A549 (cell line): Measurements from ENCODE around the gene NFATC2. TPM values are rescaled to one million over a fixed set of nuclear protein-coding genes. Genes with fewer than 3 reads are reported as not detected.

Experiments used
- ATAC-seq, 2 experiments: fragments of 200-7000 bp in 1 of 2; fragments of >200 bp in 1 of 2; cut with Nextera tagmentation in 1 of 2; cut with Tn5 transposase in 1 of 2; 3 replicates each; pipeline versions ENCODE4 v1.8.0 to v1.9.1; 2018 to 2020; ENCODE audit warnings: mild to moderate bottlenecking in 1 of 2, moderate library complexity in 1 of 2
- CTCF ChIA-PET: fragments of 300-600 bp; sonication (Branson Sonifier 250); formaldehyde crosslinking; extraction: SDS; loops from one replicate; lab custom pipeline; 2021; ENCODE audit warnings: antibody characterized with exemption, inconsistent platforms; lab: Yijun Ruan, JAX
- POLR2A ChIA-PET: fragments of 350-600 bp; formaldehyde crosslinking; extraction: SDS; loops from one replicate; lab custom pipeline; 2021; ENCODE audit warnings: antibody characterized with exemption, inconsistent platforms; lab: Yijun Ruan, JAX
- DNase-seq, 2 experiments: peaks; one replicate each; pipeline versions ENCODE4 v3.0.0 to v3.0.0-alpha.2; 2011 to 2016; ENCODE audit warnings: low read depth in 1 of 2, low spot score in 1 of 2
- FAIRE-seq: peaks from 2 replicates; lab custom pipeline; 2011; peaks lifted over from hg19 to GRCh38; lab: Jason Lieb, UNC
- H3K27ac ChIP-seq, 2 experiments: fragments of >200 bp; sonication (Bioruptor Twin); formaldehyde crosslinking; 3 replicates each; pipeline ENCODE4 v1.5.1; 2016 to 2017
- H3K4me1 ChIP-seq: fragments of >200 bp; sonication (Bioruptor Twin); formaldehyde crosslinking; 3 replicates; pipeline ENCODE4 v1.6.1; 2016
- H3K4me2 ChIP-seq: fragments of >200 bp; sonication (Bioruptor Twin); formaldehyde crosslinking; 3 replicates; pipeline ENCODE4 v1.6.1; 2016
- H3K4me3 ChIP-seq: fragments of >200 bp; sonication (Bioruptor Twin); formaldehyde crosslinking; 3 replicates; pipeline ENCODE4 v1.5.1; 2016
- H3K9me3 ChIP-seq: fragments of >200 bp; sonication (Bioruptor Twin); formaldehyde crosslinking; 3 replicates; pipeline ENCODE4 v1.6.1; 2016
- BCL3 ChIP-seq: fragments of >200 bp; sonication (Bioruptor Twin); formaldehyde crosslinking; IDR thresholded peaks from 3 replicates; pipeline ENCODE4 v1.6.1; 2016
- CBX2 ChIP-seq: fragments of 200-600 bp; sonication (generic); IDR thresholded peaks from 2 replicates; pipeline ENCODE4 v1.6.1; 2016; ENCODE audit warnings: low read depth, mild to moderate bottlenecking, borderline replicate concordance
- E2F6 ChIP-seq: IDR thresholded peaks from 2 replicates; pipeline ENCODE4 v1.6.1; 2012; ENCODE audit warnings: low read depth, borderline replicate concordance
- EHMT2 ChIP-seq: fragments of 200-600 bp; sonication (generic); IDR thresholded peaks from 2 replicates; pipeline ENCODE4 v1.6.1; 2016; ENCODE audit warnings: antibody characterized with exemption, low read depth, mild to moderate bottlenecking, moderate library complexity
- EP300 ChIP-seq, 2 experiments: fragments of >200 bp; sonication (Bioruptor Twin); formaldehyde crosslinking; IDR thresholded peaks; 2 replicates in 1 of 2; 3 replicates in 1 of 2; pipeline ENCODE4 v1.6.1; 2016 to 2017
- ESRRA ChIP-seq: fragments of 150-350 bp; IDR thresholded peaks from 2 replicates; pipeline ENCODE4 v1.6.1; 2014; ENCODE audit warnings: mild to moderate bottlenecking, low read length, borderline replicate concordance
- FOXS1 ChIP-seq: fragments of 250-450 bp; sonication (Bioruptor Pico); IDR thresholded peaks from 2 replicates; pipeline ENCODE4 v1.5.0; 2020; ENCODE audit warnings: mild to moderate bottlenecking, moderate library complexity
- HEYL ChIP-seq: fragments of 250-450 bp; sonication (Bioruptor Pico); IDR thresholded peaks from 2 replicates; pipeline ENCODE4 v1.8.0; 2021; ENCODE audit warnings: mild to moderate bottlenecking, moderate library complexity
- HMGXB4 ChIP-seq: fragments of 250-450 bp; sonication (Bioruptor Pico); IDR thresholded peaks from 2 replicates; pipeline ENCODE4 v1.5.0; 2021; ENCODE audit warnings: mild to moderate bottlenecking, moderate library complexity, borderline replicate concordance
- HOXB13 ChIP-seq: fragments of 250-450 bp; sonication (Bioruptor Pico); IDR thresholded peaks from 2 replicates; pipeline ENCODE4 v1.5.0; 2020; ENCODE audit warnings: low read depth, mild to moderate bottlenecking, moderate library complexity
- HOXB5 ChIP-seq: fragments of 250-450 bp; sonication (Bioruptor Pico); IDR thresholded peaks from 2 replicates; pipeline ENCODE4 v1.5.0; 2020; ENCODE audit warnings: mild to moderate bottlenecking, moderate library complexity
- JUN ChIP-seq, 2 experiments: fragments of >200 bp; sonication (Bioruptor Twin); formaldehyde crosslinking; IDR thresholded peaks; 2 replicates in 1 of 2; 3 replicates in 1 of 2; pipeline ENCODE4 v1.6.1; 2016 to 2017
- KDM5A ChIP-seq: fragments of 200-600 bp; sonication (generic); IDR thresholded peaks from 2 replicates; pipeline ENCODE4 v1.6.1; 2016; ENCODE audit warnings: antibody characterized with exemption, mild to moderate bottlenecking
- MAFK ChIP-seq: fragments of 450-650 bp; IDR thresholded peaks from 2 replicates; pipeline ENCODE4 v1.6.1; 2014; ENCODE audit not compliant: partially characterized antibody
- MAX ChIP-seq: IDR thresholded peaks from 2 replicates; pipeline ENCODE4 v1.6.1; 2012
- MYC ChIP-seq: IDR thresholded peaks from 2 replicates; pipeline ENCODE4 v1.6.1; 2012; ENCODE audit warnings: mild to moderate bottlenecking, inconsistent platforms, low read length, improper control_type of control experiment, borderline replicate concordance
- NPAS2 ChIP-seq: fragments of 250-450 bp; sonication (Bioruptor Pico); IDR thresholded peaks from 2 replicates; pipeline ENCODE4 v1.8.0; 2022; ENCODE audit warnings: mild to moderate bottlenecking, moderate library complexity, borderline replicate concordance
- PBX3 ChIP-seq: IDR thresholded peaks from 2 replicates; pipeline ENCODE4 v1.6.1; 2012
- RARB ChIP-seq: fragments of 250-450 bp; sonication (Bioruptor Pico); IDR thresholded peaks from 2 replicates; pipeline ENCODE4 v1.8.0; 2021; ENCODE audit warnings: mild to moderate bottlenecking, moderate library complexity
- RCOR1 ChIP-seq: fragments of 150-350 bp; IDR thresholded peaks from 2 replicates; pipeline ENCODE4 v1.6.1; 2014; ENCODE audit warnings: antibody characterized with exemption, low read length, low read depth
- REST ChIP-seq: fragments of 200-600 bp; sonication (generic); IDR thresholded peaks from 2 replicates; pipeline ENCODE4 v1.6.1; 2016; ENCODE audit warnings: antibody characterized with exemption, mild to moderate bottlenecking, moderate library complexity
- RFX5 ChIP-seq: fragments of 450-650 bp; IDR thresholded peaks from 2 replicates; pipeline ENCODE4 v1.7.1; 2014; ENCODE audit warnings: antibody characterized with exemption, mild to moderate bottlenecking, moderate library complexity
- SMC3 ChIP-seq: fragments of >200 bp; sonication (Bioruptor Twin); formaldehyde crosslinking; IDR thresholded peaks from 3 replicates; pipeline ENCODE4 v1.6.1; 2018; ENCODE audit warnings: inconsistent platforms
- SREBF2 ChIP-seq: fragments of 450-650 bp; IDR thresholded peaks from 2 replicates; pipeline ENCODE4 v1.6.1; 2014; ENCODE audit warnings: mild to moderate bottlenecking, moderate library complexity
- TFCP2L1 ChIP-seq: fragments of 250-450 bp; sonication (Bioruptor Pico); IDR thresholded peaks from 2 replicates; pipeline ENCODE4 v1.5.0; 2021; ENCODE audit warnings: mild to moderate bottlenecking
- USF2 ChIP-seq: fragments of 450-650 bp; IDR thresholded peaks from 2 replicates; pipeline ENCODE4 v1.6.1; 2014; ENCODE audit warnings: antibody characterized with exemption
- ZC3H11A ChIP-seq: fragments of 450-650 bp; IDR thresholded peaks from 2 replicates; pipeline ENCODE4 v1.6.1; 2014; ENCODE audit warnings: antibody characterized with exemption, mild to moderate bottlenecking
- ZNF302 ChIP-seq: fragments of 250-450 bp; sonication (Bioruptor Pico); IDR thresholded peaks from 2 replicates; pipeline ENCODE4 v1.9.0; 2021; ENCODE audit warnings: inconsistent platforms, mild to moderate bottlenecking, moderate library complexity
- ZSCAN20 ChIP-seq: fragments of 250-450 bp; sonication (Bioruptor Pico); IDR thresholded peaks from 2 replicates; pipeline ENCODE4 v1.8.0; 2022; ENCODE audit warnings: mild to moderate bottlenecking, moderate library complexity
- WGBS: methylation state at CpG from one replicate; pipeline ENCODE4 v1.1.6; 2017; ENCODE audit errors: missing lambda C conversion rate; 5-methylcytosine and 5-hydroxymethylcytosine counted together
- polyA plus RNA-seq, 4 experiments: library from polyadenylated mRNA; depleted of rRNA in 3 of 4; stranded (reverse); fragments of >200 nt; fragmentation: RNase III in 1 of 4; extraction: RNeasy Plus Mini Kit Qiagen cat#74134 plus additional on column Dnase treatment in 1 of 4; gene quantifications; 2 replicates in 3 of 4; 3 replicates in 1 of 4; pipeline ENCODE4 v1.2.3, GENCODE V29; 2011 to 2017

NFATC2 gene
- polyA plus RNA-seq, 2 of the 4 experiments (the other 2 are of a cell fraction) = 0.75 to 1.6 TPM

- DNase-seq (peak; percentile 86 to 96), ATAC-seq (peak; percentile 93 to 94), FAIRE-seq (peak; percentile 61)
- Histone ChIP-seq H3K9me3 (peaks cover 12% of the 10 kb centered on the region), H3K4me3 (peak overlapping the region; percentile 24; the same call in 1 of the 3 replicates), H3K27ac (peak overlapping the region; percentile 90 to 92), H3K4me1 (peaks cover 20% of the 10 kb centered on the region), H3K4me2 (peak overlapping the region; percentile 79)
- under 1% methylated on average over 22 of the region's 24 CpGs for WGBS
- ChIA-PET POLR2A (interaction anchor here (0.7 to 2.6 kb wide), 9 partner anchors 10 to 469 kb away, joined by 3 to 29 read pairs (median 3); no protein-coding TSS in a partner anchor), CTCF (interaction anchor here (1.1 to 2.7 kb wide), 7 partner anchors 9 to 469 kb away, joined by 3 to 12 read pairs (median 5); no protein-coding TSS in a partner anchor)
- TF ChIP-seq RFX5 (no peak), SMC3 (0 out of 3 replicates have a peak, but pooled peaks have one; percentile 13), RARB (CRISPR knock-in tag) (no peak), TFCP2L1 (CRISPR knock-in tag) (no peak), MYC (peak; percentile 48), E2F6 (peak; percentile 80), MAFK (peak; percentile 28), NPAS2 (CRISPR knock-in tag) (no peak), HMGXB4 (CRISPR knock-in tag) (no peak), ZSCAN20 (CRISPR knock-in tag) (no peak), BCL3 (no peak), FOXS1 (CRISPR knock-in tag) (no peak), EHMT2 (no peak), CBX2 (no peak), SREBF2 (no peak), KDM5A (no peak), HEYL (no peak), USF2 (peak; percentile 33; the same call in 1 of the 2 replicates), HOXB5 (no peak), PBX3 (peak; percentile 50; the same call in 1 of the 2 replicates), HOXB13 (CRISPR knock-in tag) (no peak), ZC3H11A (no peak), MAX (peak; percentile 84), EP300 (IDR thresholded peaks at IDR 0.05) (no peak), RCOR1 (no peak), ESRRA (no peak), ZNF302 (CRISPR knock-in tag) (no peak), JUN (IDR thresholded peaks at IDR 0.05) (peak in 1 of 2 experiments; percentile 64; a peak in 2 of 5 replicates), REST (no peak)
Measured at GRCh38 chr20:51456511-51457509, 85.7 kb downstream of the NFATC2 start.
